Measurements from ENCODE around the gene DPF3.

DPF3 gene

DNA sequence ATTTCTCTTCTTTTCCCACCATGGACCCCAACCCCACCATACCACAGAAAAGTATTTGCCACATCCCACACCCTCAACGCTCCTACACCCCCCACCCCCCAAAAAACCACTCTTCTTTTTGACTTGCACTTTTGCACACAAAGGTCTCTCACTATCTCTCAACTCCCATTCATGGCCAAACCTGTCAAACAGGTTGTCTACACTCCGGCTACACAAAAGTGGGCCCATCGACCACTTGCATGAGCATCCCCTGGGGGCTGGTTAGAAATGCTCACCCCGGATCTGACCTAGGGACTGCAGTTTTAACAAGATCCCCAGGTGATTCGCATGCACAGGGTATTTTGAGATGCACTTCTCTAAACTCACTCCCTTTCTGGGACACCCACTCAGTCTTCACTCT, 248.2 kb downstream of the DPF3 start:
- no peak for DNase-seq (ENCODE audit: low spot score)

DNA sequence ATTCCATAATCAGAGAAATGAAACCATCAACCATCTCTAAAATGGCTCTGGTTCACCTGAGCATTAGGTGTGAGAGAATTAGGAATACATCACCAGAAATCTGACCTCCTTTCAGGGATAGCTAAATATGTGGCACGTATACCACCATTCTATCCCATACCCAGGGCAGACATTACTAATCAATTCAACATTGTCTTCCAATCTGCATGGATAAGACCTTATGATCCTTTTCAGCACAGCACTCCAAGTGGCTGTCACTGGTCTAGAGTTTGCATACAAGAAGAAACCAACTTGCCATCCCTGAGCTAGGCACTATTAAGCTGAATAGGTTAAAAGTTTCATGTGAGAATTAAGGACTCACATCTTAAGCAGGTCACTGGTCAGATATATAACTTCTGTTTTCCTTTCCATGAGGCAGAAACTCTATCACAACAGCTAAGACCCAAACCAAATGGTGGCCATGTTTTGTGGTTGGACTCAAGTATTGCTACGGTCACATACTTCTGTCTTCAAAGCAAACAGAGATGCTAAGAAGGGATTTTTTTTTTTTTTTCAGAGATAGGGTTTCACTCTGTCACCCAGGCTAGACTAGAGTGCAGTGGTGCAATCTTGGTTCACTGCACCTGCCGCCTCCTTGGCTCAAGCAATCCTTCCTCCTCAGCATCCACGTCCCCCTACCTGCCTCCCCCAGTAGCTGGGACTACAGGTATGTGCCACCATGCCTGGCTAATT, 249.0 kb downstream of the DPF3 start:
- no peak for DNase-seq (ENCODE audit: low spot score)

DNA sequence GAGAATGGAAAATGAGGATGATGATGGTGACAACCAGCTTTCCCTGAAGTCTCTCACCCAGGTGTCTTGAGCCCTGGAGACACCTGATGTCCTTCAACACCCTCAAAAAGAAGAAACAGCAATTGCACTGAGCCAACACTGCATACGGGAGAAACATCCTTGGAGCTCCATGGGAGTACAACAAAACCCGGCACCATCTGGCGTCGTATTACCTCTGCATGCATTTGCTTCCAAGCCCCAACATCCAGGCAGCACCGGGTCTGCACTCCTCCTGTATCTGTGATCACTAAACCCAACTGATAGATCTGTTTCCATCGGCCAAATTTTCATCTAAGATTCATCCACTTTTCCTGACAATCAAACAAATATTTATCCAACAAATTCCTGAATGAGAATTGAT, 249.9 kb downstream of the DPF3 start:
- DNase-seq (ENCODE audit: low spot score): no peak

DNA sequence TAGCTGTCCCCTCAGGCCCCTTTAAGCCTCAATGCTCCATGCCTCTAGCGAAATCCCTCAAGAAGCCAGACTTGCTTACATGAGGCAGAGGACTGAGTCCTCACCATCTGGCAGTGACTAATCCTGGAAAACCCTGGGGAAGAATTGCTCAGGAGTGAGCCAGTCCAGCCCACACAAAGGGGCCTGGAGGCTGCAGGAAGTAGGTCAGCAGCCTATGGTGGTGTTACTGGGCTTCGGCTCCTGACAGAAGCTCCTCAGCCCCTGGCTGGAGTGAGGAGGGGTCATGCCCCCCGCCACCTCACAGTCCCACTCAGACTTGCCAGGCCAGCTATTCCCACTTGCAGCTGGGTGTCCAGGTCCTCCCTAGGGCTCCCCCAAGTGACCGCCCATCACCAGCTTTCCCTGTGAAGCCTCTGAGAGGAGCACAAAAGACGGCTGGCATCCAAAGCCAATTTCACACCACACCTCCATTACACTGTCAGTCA, 250.5 kb downstream of the DPF3 start:
- DNase-seq (ENCODE audit: low spot score): no peak

DNA sequence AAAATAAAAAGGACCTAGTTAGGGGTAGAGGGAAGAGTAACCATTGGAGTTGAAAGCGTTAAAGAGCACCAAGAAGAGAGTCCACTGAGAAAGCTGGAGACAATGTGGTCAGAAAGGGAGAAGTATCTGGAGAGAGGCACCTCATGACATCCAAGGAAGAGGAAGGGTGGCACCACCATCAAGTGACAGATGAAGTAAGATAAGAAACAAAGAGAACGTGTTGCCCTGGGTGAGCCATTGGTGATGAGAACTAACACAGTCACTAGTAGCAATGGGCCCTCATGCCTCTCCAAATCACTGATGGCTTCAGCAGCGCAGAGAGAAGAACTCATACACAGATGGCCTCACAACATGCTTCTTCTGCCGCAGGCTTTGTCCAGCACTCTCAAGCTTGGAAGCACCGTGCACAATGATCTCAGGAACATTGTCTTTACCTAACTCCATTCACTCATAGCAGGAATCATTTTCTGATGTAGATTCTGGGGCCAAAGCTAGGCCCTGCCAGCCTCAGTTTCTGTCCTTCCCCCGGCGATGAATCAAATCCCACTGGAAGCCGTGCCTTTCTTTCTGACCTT, 252.9 kb downstream of the DPF3 start:
- no peak for DNase-seq (ENCODE audit: low spot score)

DNA sequence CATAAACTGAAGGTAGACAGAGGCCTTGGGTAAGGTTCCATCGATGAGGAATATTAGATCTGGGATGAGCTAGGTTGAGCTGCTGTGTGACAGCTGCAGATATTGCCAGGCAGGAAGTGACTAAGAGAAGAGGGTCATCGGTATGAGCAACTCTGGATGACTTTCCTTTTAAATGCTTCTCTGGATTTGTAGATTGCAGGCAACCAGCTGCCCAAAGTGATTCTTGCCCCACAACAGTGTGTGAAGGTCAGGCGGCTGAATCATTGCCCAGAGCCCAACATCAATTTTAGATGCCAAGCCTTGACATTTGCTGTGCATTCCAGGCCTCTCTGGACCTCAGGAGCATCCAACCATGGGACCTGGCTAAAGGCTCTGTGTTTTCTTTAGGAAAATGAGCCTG, 255.9 kb downstream of the DPF3 start:
- DNase-seq (ENCODE audit: low spot score): no peak

DNA sequence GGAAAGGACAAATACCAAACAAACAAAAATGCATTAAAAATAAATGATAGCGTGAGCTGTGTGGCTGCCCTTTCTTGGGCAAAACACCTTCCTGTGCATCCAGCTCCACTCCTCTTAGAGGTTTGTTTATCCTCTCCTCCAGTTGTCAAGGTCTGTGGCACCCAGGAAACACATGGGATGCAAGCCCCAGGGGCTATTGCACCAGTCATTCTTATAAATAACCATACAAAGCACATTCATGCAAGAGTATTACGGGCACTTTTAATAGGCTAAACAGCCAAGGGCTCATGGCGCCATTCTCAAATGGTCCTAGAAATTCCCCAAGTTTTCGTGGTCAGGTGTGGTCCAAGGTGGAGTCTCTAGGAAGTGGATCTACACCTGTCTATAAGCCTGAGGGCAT, 257.0 kb downstream of the DPF3 start:
- DNase-seq (ENCODE audit: low spot score): no peak

DNA sequence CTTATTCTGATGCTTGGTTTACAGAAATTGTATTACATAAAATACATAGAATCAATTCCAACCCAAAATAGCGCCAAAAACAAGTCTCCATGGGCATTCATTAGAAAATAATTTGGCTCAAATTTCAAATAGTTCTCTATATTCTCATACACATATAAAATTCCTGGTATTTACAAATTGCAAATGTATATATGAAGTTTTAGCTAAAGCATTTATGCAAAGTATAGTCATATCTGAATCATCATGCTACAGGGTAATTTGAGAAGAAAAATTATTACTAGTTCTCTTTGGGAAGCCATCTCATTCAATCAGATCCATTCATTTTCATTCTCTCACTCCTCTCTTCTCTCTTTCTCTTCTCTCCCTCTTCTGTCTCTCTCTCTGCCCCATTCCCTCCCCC, 257.8 kb downstream of the DPF3 start:
- DNase-seq (ENCODE audit: low spot score): no peak

DNA sequence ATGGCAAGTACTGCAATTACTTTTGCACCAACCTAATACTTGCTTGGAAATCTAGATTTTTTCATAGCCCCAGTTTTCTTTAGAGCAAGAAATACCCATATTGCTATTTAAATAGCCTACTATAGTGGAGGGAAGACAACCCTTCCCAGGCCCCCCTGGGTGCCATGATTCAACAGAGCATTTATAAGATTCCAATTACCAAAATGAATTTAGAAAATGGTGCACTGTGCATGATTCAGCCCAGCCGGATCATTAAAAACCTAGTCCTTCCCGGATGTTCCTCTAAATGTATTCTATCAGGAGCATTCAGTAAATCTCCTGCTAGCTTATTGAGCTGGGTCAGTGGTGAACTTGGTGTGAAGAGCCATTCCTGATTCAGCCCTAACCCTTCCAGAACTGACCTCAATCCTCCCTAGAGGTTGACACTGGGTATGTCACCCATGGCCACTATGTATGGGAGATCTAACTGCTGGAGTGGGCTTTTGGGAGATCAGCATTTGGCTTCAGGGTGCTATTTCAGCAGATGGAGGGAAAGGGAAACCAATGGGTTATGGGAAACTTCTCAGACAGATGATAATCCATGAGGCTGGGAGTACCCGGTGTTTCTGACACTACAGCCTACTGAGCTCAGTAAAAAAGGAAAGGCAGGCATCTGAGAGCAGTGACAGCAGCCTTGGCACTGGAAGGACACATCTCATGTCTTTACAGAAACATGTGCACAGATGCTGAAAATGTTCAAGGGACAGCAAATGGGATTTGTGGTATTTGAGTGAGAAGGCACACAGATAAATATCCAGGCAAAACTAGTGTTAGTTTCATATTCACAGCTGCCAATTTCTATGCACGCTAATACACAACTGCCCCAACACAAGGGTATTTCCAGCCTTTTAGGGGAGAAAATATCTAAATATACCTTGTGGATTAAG, 258.9 kb downstream of the DPF3 start:
- no peak for DNase-seq (ENCODE audit: low spot score)

DNA sequence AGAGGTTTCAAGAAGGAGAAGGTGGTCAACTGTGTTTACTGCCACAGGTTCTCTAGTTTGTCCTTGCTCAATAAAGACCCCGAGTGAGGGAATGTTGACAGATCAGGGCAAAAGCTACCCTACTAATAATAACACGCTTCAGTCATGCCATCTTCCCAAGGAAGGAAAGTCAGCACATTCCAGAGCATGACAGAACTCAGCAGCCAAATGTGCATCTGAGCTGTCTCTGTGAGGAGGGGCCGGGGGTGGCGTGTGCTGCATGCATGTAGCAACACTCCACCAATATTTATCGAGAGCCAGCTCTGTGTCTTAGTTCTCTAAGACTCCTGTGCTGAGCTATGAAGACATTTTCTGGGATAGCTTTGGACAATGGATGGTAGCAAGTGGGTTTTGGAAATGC, 260.4 kb downstream of the DPF3 start:
- DNase-seq (ENCODE audit: low spot score): no peak

DNA sequence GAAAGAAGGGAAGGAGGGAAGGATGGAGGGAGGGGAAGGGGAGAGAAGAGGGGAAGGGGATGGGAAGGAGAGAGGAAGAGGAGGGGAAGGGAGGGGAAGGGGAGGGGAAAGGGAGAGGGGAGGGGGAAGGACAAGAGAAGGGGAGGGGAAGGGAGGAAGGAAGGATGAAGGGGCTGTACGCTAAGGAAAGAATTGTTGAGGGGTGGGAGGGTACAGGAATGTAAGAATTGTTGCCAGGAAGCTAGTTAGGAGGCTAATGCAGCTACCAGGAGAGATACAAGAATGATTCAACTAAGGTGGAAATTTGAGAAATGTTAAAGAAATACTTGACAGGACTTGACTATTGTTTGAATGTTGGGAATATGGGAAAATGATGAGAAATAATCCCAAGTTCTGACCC, 261.2 kb downstream of the DPF3 start:
- DNase-seq (ENCODE audit: low spot score): no peak

DNA sequence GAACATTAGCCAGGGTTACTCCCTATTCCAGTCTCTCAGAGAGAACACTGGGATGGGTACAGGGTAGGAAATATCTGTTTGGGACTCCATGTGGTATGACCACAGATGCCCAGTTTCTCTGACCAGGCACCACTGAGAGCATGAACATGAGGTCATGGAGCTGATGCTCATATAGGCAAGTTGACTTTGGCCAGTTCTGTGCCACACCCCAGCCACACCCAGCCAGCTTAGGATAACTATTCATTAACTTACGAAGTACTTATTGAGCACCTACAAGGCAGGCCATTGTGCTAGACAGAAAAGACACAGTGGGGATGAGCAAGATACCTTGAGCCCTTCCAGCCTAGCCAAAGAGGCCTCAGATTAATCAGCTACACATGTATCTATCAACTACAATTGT, 262.5 kb downstream of the DPF3 start:
- no peak for DNase-seq (ENCODE audit: low spot score)

DNA sequence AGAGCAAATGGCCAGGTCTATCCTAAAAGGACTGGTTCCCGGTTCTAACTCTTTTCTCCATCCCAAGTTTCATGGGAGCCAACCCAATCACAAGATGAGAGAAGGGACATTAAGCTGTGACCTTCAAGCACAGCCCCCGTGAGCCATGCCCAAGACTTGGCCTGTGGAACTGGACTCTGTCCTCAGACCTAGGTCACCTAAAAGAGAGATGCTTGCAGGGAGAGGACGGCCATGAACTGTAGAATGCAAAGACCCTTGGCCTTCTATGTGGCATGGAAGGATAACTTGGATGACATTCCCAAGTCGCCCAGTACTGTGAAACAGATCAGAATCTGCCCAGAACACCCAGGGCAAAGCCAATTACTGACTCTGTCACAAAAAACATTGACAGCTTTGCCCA, 263.5 kb downstream of the DPF3 start:
- no peak for DNase-seq (ENCODE audit: low spot score)

DNA sequence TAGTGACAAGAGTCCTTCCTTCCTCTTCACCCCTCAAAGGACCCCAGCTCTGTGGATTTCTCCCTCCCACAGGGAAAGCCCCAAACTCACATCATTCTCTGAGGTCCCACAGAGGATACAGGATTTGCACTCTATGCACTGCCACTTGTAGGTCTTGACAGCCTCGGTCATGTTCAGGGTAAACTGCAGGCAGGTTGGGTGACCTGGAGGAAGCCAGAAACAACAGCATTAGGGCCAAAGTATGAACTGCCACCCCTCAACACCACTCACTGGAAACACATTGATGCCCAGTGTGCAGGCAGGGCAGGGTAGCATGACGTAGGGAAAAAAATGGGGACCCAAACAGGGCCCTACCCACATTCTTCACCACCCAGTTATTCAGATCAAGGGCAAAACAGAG, 264.4 kb downstream of the DPF3 start:
- DNase-seq (ENCODE audit: low spot score): no peak

DNA sequence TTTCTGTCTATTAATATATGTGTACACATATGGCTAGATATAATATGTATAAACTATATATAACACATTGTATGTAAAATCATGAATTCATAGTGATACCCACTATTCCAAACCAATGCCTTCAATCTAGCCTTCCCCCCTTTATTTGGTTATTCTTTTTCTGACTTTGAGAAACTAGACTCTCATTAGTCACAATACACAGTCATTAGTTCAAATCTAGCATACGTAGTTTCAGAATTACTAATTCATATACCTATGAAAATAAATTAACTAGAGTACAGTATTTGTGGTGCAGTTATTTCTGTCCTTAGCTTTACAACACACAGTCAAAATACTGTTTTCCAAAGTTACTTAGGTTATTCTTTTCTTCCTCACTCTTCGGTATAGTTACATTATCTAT, 268.2 kb downstream of the DPF3 start:
- DNase-seq (ENCODE audit: low spot score): no peak

DNA sequence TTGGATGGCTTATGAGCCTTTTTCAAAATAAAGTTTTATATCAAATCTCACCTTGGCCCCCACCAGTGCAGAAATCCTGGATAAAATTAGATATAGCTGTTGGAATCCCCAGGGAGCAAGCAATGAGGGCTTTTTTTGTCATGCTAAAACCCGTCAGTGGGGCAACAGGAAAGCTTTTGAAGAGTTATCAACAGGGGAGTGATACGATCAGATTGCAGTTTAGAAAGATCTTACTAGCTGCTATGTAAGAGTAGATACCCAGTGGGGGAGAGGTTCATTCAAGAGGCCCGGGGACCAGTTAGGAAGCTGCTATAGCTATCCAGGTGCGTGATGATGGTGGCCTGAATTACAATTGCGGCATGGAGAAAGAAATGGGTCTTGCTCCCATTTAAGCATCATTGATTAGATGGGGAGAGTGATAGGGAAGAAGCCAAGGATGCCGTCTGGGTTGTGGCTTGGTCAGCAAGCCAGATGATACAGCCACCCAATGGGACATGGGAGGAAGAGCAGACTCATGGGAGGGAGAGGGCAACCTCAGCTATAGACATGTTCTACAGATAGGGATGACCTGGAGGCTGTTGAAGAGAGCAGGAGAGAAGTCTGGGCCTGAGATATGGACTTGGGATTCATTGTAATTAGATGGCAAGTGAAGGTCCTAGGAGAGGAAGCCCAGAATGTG, 272.4 kb downstream of the DPF3 start:
- DNase-seq (ENCODE audit: low spot score): no peak

DNA sequence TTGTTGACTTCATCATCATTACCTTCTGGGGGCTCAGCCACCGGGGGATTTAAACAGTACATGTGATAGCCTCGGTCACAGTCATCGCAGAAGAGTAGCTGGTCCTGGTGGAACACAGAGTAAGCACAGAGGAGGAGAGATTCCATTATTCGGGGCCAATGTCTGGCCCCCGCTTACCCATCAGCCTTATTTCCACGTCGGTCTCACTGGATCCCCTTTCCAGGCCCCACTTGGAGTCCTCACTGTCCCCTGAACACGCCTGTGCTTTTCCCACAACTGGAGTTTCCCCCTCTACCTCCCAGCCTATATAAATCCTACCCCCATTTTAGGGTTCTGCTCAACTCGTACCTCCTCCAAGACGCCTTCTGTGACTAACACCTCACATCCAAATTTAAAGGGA, 274.0 kb downstream of the DPF3 start:
- DNase-seq (ENCODE audit: low spot score): no peak

DNA sequence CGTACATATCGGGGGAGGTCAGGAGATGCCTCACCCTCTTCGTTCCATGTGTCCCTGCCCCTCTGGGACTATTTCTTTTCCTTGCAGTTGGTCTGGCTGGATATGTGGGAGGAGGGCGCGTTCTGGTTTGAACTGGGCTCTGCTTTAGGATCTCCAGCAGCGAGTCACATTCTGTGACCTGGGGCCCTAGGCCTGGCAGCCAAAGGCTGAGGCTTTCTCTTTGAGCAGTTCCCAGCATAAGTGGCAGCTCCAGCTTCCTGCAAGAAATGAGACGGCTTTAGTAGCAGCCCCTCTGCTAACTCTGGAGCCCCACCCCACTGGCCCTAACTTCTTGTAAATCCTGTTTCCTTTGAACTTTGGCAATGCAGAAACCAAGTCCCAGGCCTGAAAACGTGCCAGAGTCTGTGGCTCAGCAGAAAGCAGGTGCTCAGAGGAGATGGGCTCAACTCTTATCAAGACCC, 274.8 kb downstream of the DPF3 start:
- no peak for DNase-seq (ENCODE audit: low spot score)

DNA sequence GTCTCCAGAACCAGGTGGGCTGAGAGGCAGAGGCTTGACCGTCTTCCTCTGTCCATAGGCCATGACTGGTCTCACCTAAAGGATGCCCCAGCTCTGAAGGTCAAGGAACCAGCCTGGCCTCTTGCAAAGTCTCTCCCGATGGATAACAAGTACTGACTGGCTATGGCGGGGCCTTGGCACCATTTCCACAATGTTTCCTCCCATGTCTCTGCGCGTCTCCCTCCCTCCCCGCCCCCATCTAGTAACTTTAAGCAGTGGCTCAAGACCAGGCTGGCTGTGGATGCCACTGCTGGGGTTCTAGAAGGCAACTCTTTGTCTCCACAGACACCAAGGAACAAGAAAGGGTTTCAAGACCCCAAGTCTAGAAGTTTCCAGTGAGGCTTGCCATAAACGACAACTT, 275.5 kb downstream of the DPF3 start:
- no peak for DNase-seq (ENCODE audit: low spot score)

DNA sequence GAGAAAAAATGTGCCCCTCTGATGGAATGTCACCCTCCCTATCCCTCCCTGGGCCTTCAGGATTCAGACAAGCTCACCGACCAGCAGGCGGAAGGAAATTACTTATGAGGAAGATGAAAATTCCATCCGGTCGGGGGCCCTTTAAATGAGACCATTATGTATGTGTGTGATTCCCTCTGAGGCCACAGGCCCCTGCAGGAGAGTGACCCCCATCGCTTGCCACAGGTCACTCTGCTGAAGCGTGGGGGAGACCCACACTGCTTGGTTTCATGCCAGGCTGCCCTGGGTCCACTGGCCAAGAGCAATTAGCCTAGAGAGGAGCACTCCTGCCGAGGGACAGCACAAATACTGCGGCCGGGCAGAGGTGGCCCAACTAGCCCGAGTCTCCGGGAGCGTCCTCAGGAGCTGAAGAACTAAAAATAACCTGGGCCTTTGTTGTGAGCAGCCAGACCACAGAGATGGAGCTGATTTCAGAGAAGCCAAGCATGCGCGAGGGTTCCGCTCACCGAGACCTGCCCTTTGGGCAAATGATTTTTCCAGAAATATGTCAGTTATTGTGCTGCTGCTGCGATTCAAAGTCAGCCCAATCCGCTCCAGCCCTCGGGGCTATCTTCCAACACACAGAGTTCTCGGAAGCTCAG, 276.4 kb downstream of the DPF3 start:
- DNase-seq (ENCODE audit: low spot score): no peak

DNA sequence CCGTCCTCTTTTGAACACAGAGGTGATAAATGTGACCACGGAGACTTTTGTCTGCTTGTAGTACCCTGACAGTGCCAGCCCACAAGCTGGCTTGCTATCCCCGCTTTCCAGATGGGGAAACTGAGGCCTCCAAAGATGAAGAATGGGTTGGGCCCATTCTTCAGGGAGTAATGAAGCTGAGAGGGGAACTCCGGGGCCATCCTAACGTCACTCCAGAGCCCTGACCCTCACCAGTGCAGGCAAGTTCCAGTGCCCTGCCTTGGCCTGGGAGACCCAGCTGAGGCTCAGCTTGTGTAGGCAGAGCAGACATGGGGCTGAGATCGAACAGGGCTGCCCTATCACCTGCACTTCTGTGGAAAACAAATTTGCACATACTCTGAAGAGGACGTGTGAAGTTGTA, 277.1 kb downstream of the DPF3 start:
- no peak for DNase-seq (ENCODE audit: low spot score)

DNA sequence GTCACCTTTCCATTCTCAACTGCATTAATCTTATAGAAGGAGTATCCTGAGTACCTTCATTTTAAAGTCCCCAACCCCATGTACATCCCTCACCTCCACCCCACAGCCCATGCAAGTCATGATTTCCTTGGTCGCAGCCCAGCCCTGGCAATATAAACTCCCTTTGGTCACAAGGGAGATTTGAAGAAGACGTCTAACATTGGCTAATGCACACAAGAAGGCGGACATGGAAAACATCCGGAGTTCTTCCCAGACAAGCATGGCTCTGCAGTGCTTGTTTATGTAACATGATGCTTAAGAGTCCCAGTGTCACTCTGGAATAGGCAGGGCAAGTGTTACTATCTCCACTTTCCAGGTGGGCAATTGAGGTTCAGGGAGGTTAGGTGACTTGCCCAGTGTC, 277.6 kb downstream of the DPF3 start:
- no peak for DNase-seq (ENCODE audit: low spot score)

Data from CD4-positive, alpha-beta T cell treated with Interleukin-15 for 4 hours (primary cell).